ENCODE results near the gene SCN9A.

Gene SCN9A

GRCh38 chr2:166404831-166405568 is 29.3 kb upstream of the SCN9A start:
- no peaks in the 10 kb centered on the region for H3K27me3 ChIP-seq (replicated peaks; ENCODE audit: control insufficient read depth, insufficient read depth, low read length)
- no peak overlapping the region for H3K4me3 ChIP-seq (ENCODE audit: low read length)
- H3K36me3 ChIP-seq (ENCODE audit: control insufficient read depth, insufficient read depth, low read length, severe bottlenecking), result no peaks in the 10 kb centered on the region
- peak; percentile 25 for DNase-seq (ENCODE audit: low read depth)
- H3K4me1 ChIP-seq (ENCODE audit: control insufficient read depth, insufficient read depth, low read length), result no peaks in the 10 kb centered on the region
- H3K9me3 ChIP-seq (ENCODE audit: control insufficient read depth, low read length), result no peaks in the 10 kb centered on the region
- H3K9ac ChIP-seq (ENCODE audit: low read length), result no peak overlapping the region

GRCh38 chr2:166394245-166394644 is 18.5 kb upstream of the SCN9A start:
- no peaks in the 10 kb centered on the region for H3K9me3 ChIP-seq (ENCODE audit: control insufficient read depth, low read length)
- H3K36me3 ChIP-seq (ENCODE audit: control insufficient read depth, insufficient read depth, low read length, severe bottlenecking), result no peaks in the 10 kb centered on the region
- no peak overlapping the region for H3K9ac ChIP-seq (ENCODE audit: low read length)
- DNase-seq (ENCODE audit: low read depth), result no peak
- H3K4me1 ChIP-seq (ENCODE audit: control insufficient read depth, insufficient read depth, low read length), result no peaks in the 10 kb centered on the region
- H3K27me3 ChIP-seq (replicated peaks; ENCODE audit: control insufficient read depth, insufficient read depth, low read length), result no peaks in the 10 kb centered on the region
- H3K4me3 ChIP-seq (ENCODE audit: low read length), result no peak overlapping the region

GRCh38 chr2:166393008-166393407 is 17.3 kb upstream of the SCN9A start:
- H3K9me3 ChIP-seq (ENCODE audit: control insufficient read depth, low read length), result no peaks in the 10 kb centered on the region
- no peaks in the 10 kb centered on the region for H3K27me3 ChIP-seq (replicated peaks; ENCODE audit: control insufficient read depth, insufficient read depth, low read length)
- H3K4me1 ChIP-seq (ENCODE audit: control insufficient read depth, insufficient read depth, low read length), result no peaks in the 10 kb centered on the region
- H3K4me3 ChIP-seq (ENCODE audit: low read length), result no peak overlapping the region
- H3K36me3 ChIP-seq (ENCODE audit: control insufficient read depth, insufficient read depth, low read length, severe bottlenecking), result no peaks in the 10 kb centered on the region
- H3K9ac ChIP-seq (ENCODE audit: low read length), result no peak overlapping the region
- no peak for DNase-seq (ENCODE audit: low read depth)

GRCh38 chr2:166388481-166389070 is 12.8 kb upstream of the SCN9A start:
- Histone ChIP-seq H3K4me3 (ENCODE audit: low read length) (no peak overlapping the region), H3K4me1 (ENCODE audit: control insufficient read depth, insufficient read depth, low read length) (no peaks in the 10 kb centered on the region), H3K27me3 (replicated peaks; ENCODE audit: control insufficient read depth, insufficient read depth, low read length) (no peaks in the 10 kb centered on the region), H3K36me3 (ENCODE audit: control insufficient read depth, insufficient read depth, low read length, severe bottlenecking) (no peaks in the 10 kb centered on the region), H3K9ac (ENCODE audit: low read length) (no peak overlapping the region), H3K9me3 (ENCODE audit: control insufficient read depth, low read length) (no peaks in the 10 kb centered on the region)
- no peak for DNase-seq (ENCODE audit: low read depth)

- H3K9me3 ChIP-seq (ENCODE audit: control insufficient read depth, low read length), result no peaks in the 10 kb centered on the region
- no peaks in the 10 kb centered on the region for H3K4me1 ChIP-seq (ENCODE audit: control insufficient read depth, insufficient read depth, low read length)
- no peaks in the 10 kb centered on the region for H3K36me3 ChIP-seq (ENCODE audit: control insufficient read depth, insufficient read depth, low read length, severe bottlenecking)
- no peak overlapping the region for H3K4me3 ChIP-seq (ENCODE audit: low read length)
- DNase-seq (ENCODE audit: low read depth), result no peak
- no peak overlapping the region for H3K9ac ChIP-seq (ENCODE audit: low read length)
- no peaks in the 10 kb centered on the region for H3K27me3 ChIP-seq (replicated peaks; ENCODE audit: control insufficient read depth, insufficient read depth, low read length)
Observed at GRCh38 chr2:166385313-166385712, 9.6 kb upstream of the SCN9A start.

GRCh38 chr2:166384774-166385173 is 9.0 kb upstream of the SCN9A start:
- DNase-seq (ENCODE audit: low read depth), result peak; percentile 77
- no peaks in the 10 kb centered on the region for H3K9me3 ChIP-seq (ENCODE audit: control insufficient read depth, low read length)
- H3K36me3 ChIP-seq (ENCODE audit: control insufficient read depth, insufficient read depth, low read length, severe bottlenecking), result no peaks in the 10 kb centered on the region
- H3K4me3 ChIP-seq (ENCODE audit: low read length), result no peak overlapping the region
- H3K27me3 ChIP-seq (replicated peaks; ENCODE audit: control insufficient read depth, insufficient read depth, low read length), result no peaks in the 10 kb centered on the region
- H3K4me1 ChIP-seq (ENCODE audit: control insufficient read depth, insufficient read depth, low read length), result no peaks in the 10 kb centered on the region
- no peak overlapping the region for H3K9ac ChIP-seq (ENCODE audit: low read length)

- no peaks in the 10 kb centered on the region for H3K36me3 ChIP-seq (ENCODE audit: control insufficient read depth, insufficient read depth, low read length, severe bottlenecking)
- no peak for DNase-seq (ENCODE audit: low read depth)
- no peaks in the 10 kb centered on the region for H3K4me1 ChIP-seq (ENCODE audit: control insufficient read depth, insufficient read depth, low read length)
- no peaks in the 10 kb centered on the region for H3K9me3 ChIP-seq (ENCODE audit: control insufficient read depth, low read length)
- H3K27me3 ChIP-seq (replicated peaks; ENCODE audit: control insufficient read depth, insufficient read depth, low read length), result no peaks in the 10 kb centered on the region
- H3K9ac ChIP-seq (ENCODE audit: low read length), result no peak overlapping the region
- H3K4me3 ChIP-seq (ENCODE audit: low read length), result no peak overlapping the region
Observed at GRCh38 chr2:166382448-166382847, 6.7 kb upstream of the SCN9A start.

- Histone ChIP-seq H3K36me3 (ENCODE audit: control insufficient read depth, insufficient read depth, low read length, severe bottlenecking) (no peaks in the 10 kb centered on the region), H3K9me3 (ENCODE audit: control insufficient read depth, low read length) (no peaks in the 10 kb centered on the region), H3K4me3 (ENCODE audit: low read length) (no peak overlapping the region), H3K9ac (ENCODE audit: low read length) (no peak overlapping the region), H3K4me1 (ENCODE audit: control insufficient read depth, insufficient read depth, low read length) (peaks cover 4% of the 10 kb centered on the region), H3K27me3 (replicated peaks; ENCODE audit: control insufficient read depth, insufficient read depth, low read length) (no peaks in the 10 kb centered on the region)
- DNase-seq (ENCODE audit: low read depth), result no peak
Observed at GRCh38 chr2:166380615-166381014, 4.9 kb upstream of the SCN9A start.

- Histone ChIP-seq H3K4me3 (ENCODE audit: low read length) (no peak overlapping the region), H3K9me3 (ENCODE audit: control insufficient read depth, low read length) (no peaks in the 10 kb centered on the region), H3K4me1 (ENCODE audit: control insufficient read depth, insufficient read depth, low read length) (peaks cover 11% of the 10 kb centered on the region), H3K27me3 (replicated peaks; ENCODE audit: control insufficient read depth, insufficient read depth, low read length) (peaks cover 7% of the 10 kb centered on the region), H3K9ac (ENCODE audit: low read length) (no peak overlapping the region), H3K36me3 (ENCODE audit: control insufficient read depth, insufficient read depth, low read length, severe bottlenecking) (no peaks in the 10 kb centered on the region)
- no peak for DNase-seq (ENCODE audit: low read depth)
Observed at GRCh38 chr2:166376873-166377272, 1.1 kb upstream of the SCN9A start.

- Histone ChIP-seq H3K27me3 (replicated peaks; ENCODE audit: control insufficient read depth, insufficient read depth, low read length) (peaks cover 7% of the 10 kb centered on the region), H3K9me3 (ENCODE audit: control insufficient read depth, low read length) (no peaks in the 10 kb centered on the region), H3K9ac (ENCODE audit: low read length) (peak overlapping the region; percentile 27), H3K4me1 (ENCODE audit: control insufficient read depth, insufficient read depth, low read length) (peaks cover 11% of the 10 kb centered on the region), H3K36me3 (ENCODE audit: control insufficient read depth, insufficient read depth, low read length, severe bottlenecking) (no peaks in the 10 kb centered on the region), H3K4me3 (ENCODE audit: low read length) (peak overlapping the region; percentile 79)
- DNase-seq (ENCODE audit: low read depth), result no peak
Observed at GRCh38 chr2:166376488-166376828, 714 bp upstream of the SCN9A start.

- Histone ChIP-seq H3K4me3 (ENCODE audit: low read length) (peak overlapping the region; percentile 79), H3K9me3 (ENCODE audit: control insufficient read depth, low read length) (no peaks in the 10 kb centered on the region), H3K36me3 (ENCODE audit: control insufficient read depth, insufficient read depth, low read length, severe bottlenecking) (no peaks in the 10 kb centered on the region), H3K9ac (ENCODE audit: low read length) (no peak overlapping the region), H3K4me1 (ENCODE audit: control insufficient read depth, insufficient read depth, low read length) (peaks cover 11% of the 10 kb centered on the region), H3K27me3 (replicated peaks; ENCODE audit: control insufficient read depth, insufficient read depth, low read length) (peaks cover 7% of the 10 kb centered on the region)
- peak; percentile 55 for DNase-seq (ENCODE audit: low read depth)
Observed at GRCh38 chr2:166375195-166375735, 479 bp downstream of the SCN9A start.
